OCI-LY1 (cell line): ENCODE measurements around the gene PADI4.

Source experiments
- H2AFZ ChIP-seq: fragments of 200-600 bp; sonication (generic), shearing (Covaris generic); 2 replicates; pipeline ENCODE4 v1.6.0; 2014; ENCODE audit warnings: antibody characterized with exemption, mild to moderate bottlenecking, low read length
- H3F3A ChIP-seq: fragments of 200-600 bp; sonication (generic), shearing (Covaris generic); 2 replicates; pipeline ENCODE4 v1.6.0; 2014; ENCODE audit warnings: mild to moderate bottlenecking, antibody characterized with exemption, low read length, moderate library complexity; ENCODE audit not compliant: insufficient read depth
- H3K27ac ChIP-seq: fragments of 200-600 bp; sonication (generic); 2 replicates; pipeline ENCODE4 v1.5.1; 2014; ENCODE audit warnings: low read length, mixed run types, mild to moderate bottlenecking, low read depth; ENCODE audit not compliant: poor library complexity, severe bottlenecking
- H3K27me3 ChIP-seq: fragments of 200-600 bp; sonication (generic); 2 replicates; pipeline ENCODE4 v1.6.0; 2014; ENCODE audit warnings: antibody characterized with exemption, mild to moderate bottlenecking, low read length, moderate library complexity; ENCODE audit not compliant: insufficient read depth
- H3K36me3 ChIP-seq: fragments of 200-600 bp; sonication (generic); 2 replicates; pipeline ENCODE4 v1.6.1; 2014; ENCODE audit warnings: mild to moderate bottlenecking, antibody characterized with exemption, low read length, moderate library complexity, mixed read lengths; ENCODE audit not compliant: insufficient read depth
- H3K4me1 ChIP-seq: fragments of 200-600 bp; sonication (generic); 2 replicates; pipeline ENCODE4 v1.5.1; 2014; ENCODE audit warnings: mild to moderate bottlenecking, low read length, moderate library complexity; ENCODE audit not compliant: insufficient read depth, severe bottlenecking
- H3K4me2 ChIP-seq: fragments of 200-600 bp; sonication (generic), shearing (Covaris generic); 2 replicates; pipeline ENCODE4 v1.6.1; 2014; ENCODE audit warnings: low read length
- H3K4me3 ChIP-seq: fragments of 200-600 bp; sonication (generic); 2 replicates; pipeline ENCODE4 v1.5.1; 2014; ENCODE audit warnings: low read length, low read depth, mild to moderate bottlenecking, mixed read lengths; ENCODE audit not compliant: poor library complexity, severe bottlenecking
- H3K79me2 ChIP-seq: fragments of 200-600 bp; shearing (Covaris generic); 2 replicates; pipeline ENCODE4 v1.6.1; 2016; ENCODE audit warnings: mixed run types, low read length, mixed read lengths; ENCODE audit not compliant: insufficient read depth
- H3K9ac ChIP-seq: fragments of 200-600 bp; sonication (generic), shearing (Covaris generic); 2 replicates; pipeline ENCODE4 v1.6.1; 2014; ENCODE audit warnings: mild to moderate bottlenecking, low read length, mixed read lengths
- H3K9me2 ChIP-seq: fragments of 200-600 bp; sonication (generic), shearing (Covaris generic); 2 replicates; pipeline ENCODE4 v1.6.1; 2014; ENCODE audit warnings: low read depth, mild to moderate bottlenecking, low read length, mixed read lengths
- H3K9me3 ChIP-seq: fragments of 200-600 bp; shearing (Covaris generic); 2 replicates; pipeline ENCODE4 v1.6.1; 2014; ENCODE audit warnings: low read length, mixed read lengths
- H4K20me1 ChIP-seq: fragments of 200-600 bp; sonication (generic), shearing (Covaris generic); 2 replicates; pipeline ENCODE4 v1.6.0; 2016; ENCODE audit warnings: mild to moderate bottlenecking, low read length; ENCODE audit not compliant: insufficient read depth
- EZH2 ChIP-seq: fragments of 200-600 bp; sonication (generic), shearing (Covaris generic); IDR thresholded peaks from 2 replicates; pipeline ENCODE4 v1.8.0; 2017; ENCODE audit warnings: borderline replicate concordance, mixed run types, mild to moderate bottlenecking, antibody characterized with exemption, low read length, moderate library complexity, mixed read lengths
- TF ChIP-seq, protein P1 (sequence below): fragments of 200-600 bp; sonication (generic), shearing (Covaris generic); IDR thresholded peaks from 2 replicates; pipeline ENCODE4 v1.5.1; 2017; ENCODE audit warnings: mild to moderate bottlenecking, antibody characterized with exemption, low read length, moderate library complexity, mixed read lengths

The PADI4 gene

DNA sequence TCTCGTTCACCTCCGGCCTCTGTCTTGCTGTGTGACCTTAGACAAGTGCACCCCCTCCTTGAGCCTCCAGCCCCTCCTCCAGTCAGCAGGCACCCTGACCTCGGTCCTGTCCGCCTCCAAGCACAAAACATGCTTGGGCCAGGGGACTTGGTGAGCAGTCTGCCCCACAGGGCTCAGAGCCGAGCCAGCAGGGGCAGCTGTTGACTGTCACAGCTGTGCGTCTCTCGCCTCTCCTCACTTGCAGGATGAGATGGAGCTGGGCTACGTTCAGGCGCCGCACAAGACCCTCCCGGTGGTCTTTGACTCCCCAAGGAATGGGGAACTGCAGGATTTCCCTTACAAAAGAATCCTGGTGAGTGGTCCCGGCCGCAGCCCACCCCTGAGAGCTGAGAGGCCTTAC, 34.9 kb upstream of the PADI4 start:
- Histone ChIP-seq H3K79me2 (no peaks in the 10 kb centered on the region), H4K20me1 (no peaks in the 10 kb centered on the region), H3K4me1 (no peaks in the 10 kb centered on the region), H3K4me3 (no peak overlapping the region), H3K9me2 (no peaks in the 10 kb centered on the region), H3K27ac (no peak overlapping the region), H2AFZ (no peak overlapping the region), H3F3A (no peaks in the 10 kb centered on the region), H3K27me3 (no peaks in the 10 kb centered on the region; the same call in 1 of the 2 replicates), H3K9me3 (no peaks in the 10 kb centered on the region), H3K9ac (no peak overlapping the region), H3K36me3 (no peaks in the 10 kb centered on the region), H3K4me2 (no peak overlapping the region)
- TF ChIP-seq EZH2, result no peak
- TF ChIP-seq, protein P1, sequence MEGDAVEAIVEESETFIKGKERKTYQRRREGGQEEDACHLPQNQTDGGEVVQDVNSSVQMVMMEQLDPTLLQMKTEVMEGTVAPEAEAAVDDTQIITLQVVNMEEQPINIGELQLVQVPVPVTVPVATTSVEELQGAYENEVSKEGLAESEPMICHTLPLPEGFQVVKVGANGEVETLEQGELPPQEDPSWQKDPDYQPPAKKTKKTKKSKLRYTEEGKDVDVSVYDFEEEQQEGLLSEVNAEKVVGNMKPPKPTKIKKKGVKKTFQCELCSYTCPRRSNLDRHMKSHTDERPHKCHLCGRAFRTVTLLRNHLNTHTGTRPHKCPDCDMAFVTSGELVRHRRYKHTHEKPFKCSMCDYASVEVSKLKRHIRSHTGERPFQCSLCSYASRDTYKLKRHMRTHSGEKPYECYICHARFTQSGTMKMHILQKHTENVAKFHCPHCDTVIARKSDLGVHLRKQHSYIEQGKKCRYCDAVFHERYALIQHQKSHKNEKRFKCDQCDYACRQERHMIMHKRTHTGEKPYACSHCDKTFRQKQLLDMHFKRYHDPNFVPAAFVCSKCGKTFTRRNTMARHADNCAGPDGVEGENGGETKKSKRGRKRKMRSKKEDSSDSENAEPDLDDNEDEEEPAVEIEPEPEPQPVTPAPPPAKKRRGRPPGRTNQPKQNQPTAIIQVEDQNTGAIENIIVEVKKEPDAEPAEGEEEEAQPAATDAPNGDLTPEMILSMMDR, result no peak

DNA sequence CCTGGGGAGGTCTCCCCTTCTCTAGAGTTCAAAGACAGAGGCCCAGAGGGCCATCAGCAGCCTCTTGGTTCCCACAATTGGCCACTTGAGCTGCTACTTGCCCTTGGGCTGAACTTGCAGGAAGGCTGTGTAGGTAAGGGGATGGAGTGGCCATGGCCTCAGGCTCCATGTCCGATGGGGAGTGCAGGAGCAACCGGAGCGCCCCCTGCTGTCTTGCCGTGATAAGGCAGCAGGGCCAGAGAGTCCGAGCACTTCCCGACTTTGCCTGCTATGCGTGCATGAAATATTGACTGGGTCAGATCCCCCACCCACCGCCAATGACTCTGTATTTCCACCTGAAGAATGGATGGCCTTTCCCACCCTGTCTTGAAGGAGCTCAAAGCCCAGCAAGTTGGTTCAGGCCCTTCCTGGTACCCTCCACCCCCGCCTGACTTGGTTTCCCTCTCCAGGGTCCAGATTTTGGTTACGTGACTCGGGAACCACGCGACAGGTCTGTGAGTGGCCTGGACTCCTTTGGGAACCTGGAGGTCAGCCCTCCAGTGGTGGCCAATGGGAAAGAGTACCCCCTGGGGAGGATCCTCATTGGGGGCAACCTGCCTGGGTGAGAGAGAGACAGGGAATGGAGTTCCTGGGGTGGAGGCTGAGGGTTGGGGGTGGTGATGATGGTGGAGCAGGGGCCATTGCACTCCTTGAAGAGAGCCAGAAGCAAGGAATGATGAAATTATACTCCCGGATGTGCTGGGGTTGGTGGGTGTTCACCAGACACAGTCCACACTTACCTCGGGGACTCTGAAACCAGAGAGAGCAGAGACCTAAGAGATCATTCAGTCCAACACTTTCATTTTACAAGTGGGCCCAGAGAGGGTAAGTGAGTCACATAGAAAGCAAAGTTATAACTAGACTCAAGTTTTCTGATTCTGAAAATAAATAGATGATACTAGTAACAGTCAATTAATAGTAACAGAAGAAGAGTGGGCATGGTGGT, 33.5 kb upstream of the PADI4 start:
- no peaks in the 10 kb centered on the region for H3K79me2 ChIP-seq
- H3K4me3 ChIP-seq, result no peak overlapping the region
- TF ChIP-seq EZH2, result no peak
- TF ChIP-seq, protein P1, result peak; percentile 72
- H3K27ac ChIP-seq, result no peak overlapping the region
- H3K9ac ChIP-seq, result no peak overlapping the region
- H3K4me2 ChIP-seq, result no peak overlapping the region
- no peaks in the 10 kb centered on the region for H3K36me3 ChIP-seq
- no peak overlapping the region for H2AFZ ChIP-seq
- H4K20me1 ChIP-seq, result no peaks in the 10 kb centered on the region
- no peaks in the 10 kb centered on the region for H3K4me1 ChIP-seq
- H3K9me3 ChIP-seq, result no peaks in the 10 kb centered on the region
- no peaks in the 10 kb centered on the region for H3F3A ChIP-seq
- no peaks in the 10 kb centered on the region for H3K9me2 ChIP-seq
- H3K27me3 ChIP-seq, result no peaks in the 10 kb centered on the region; the same call in 1 of the 2 replicates

GRCh38 chr1:17276568-17276967, 31.4 kb upstream of the PADI4 start:
- no peaks in the 10 kb centered on the region; the same call in 1 of the 2 replicates for H3K27me3 ChIP-seq
- no peaks in the 10 kb centered on the region for H3F3A ChIP-seq
- H3K4me3 ChIP-seq, result no peak overlapping the region
- TF ChIP-seq, protein P1, result no peak
- no peak for TF ChIP-seq EZH2
- no peaks in the 10 kb centered on the region for H3K9me3 ChIP-seq
- no peaks in the 10 kb centered on the region for H3K36me3 ChIP-seq
- H3K4me1 ChIP-seq, result no peaks in the 10 kb centered on the region
- no peaks in the 10 kb centered on the region for H4K20me1 ChIP-seq
- H3K27ac ChIP-seq, result no peak overlapping the region
- H3K9me2 ChIP-seq, result no peaks in the 10 kb centered on the region
- H3K9ac ChIP-seq, result no peak overlapping the region
- H2AFZ ChIP-seq, result no peak overlapping the region
- no peaks in the 10 kb centered on the region for H3K79me2 ChIP-seq
- no peak overlapping the region for H3K4me2 ChIP-seq
